PC-3 (cell line): ENCODE measurements around the gene GPRIN3. TPM values are rescaled to one million over a fixed set of nuclear protein-coding genes. Genes with fewer than 3 reads are reported as not detected.

Source experiments
- ATAC-seq: fragments of 200-7000 bp; cut with Tn5 transposase; 2 replicates; pipeline ENCODE4 v1.9.1; 2020; ENCODE audit warnings: mild to moderate bottlenecking, moderate library complexity
- BruUV-seq: library from RNA; stranded (reverse); fragments of 400-500 nt; replicated peaks from 2 replicates; lab custom pipeline; 2021; lab: Mats Ljungman, UMichigan
- CTCF ChIA-PET: fragments of 300-600 bp; sonication (Branson Sonifier 250); formaldehyde crosslinking; loops from one replicate; lab custom pipeline; 2022; ENCODE audit warnings: antibody characterized with exemption; lab: Charles Lee
- POLR2A ChIA-PET: fragments of 300-600 bp; sonication (Branson Sonifier 250); formaldehyde crosslinking; loops from one replicate; lab custom pipeline; 2022; ENCODE audit warnings: antibody characterized with exemption; ENCODE audit not compliant: unreplicated experiment; lab: Charles Lee
- DNase-seq: peaks from one replicate; pipeline ENCODE4 v3.0.0-alpha.2; 2015
- H2AFZ ChIP-seq: fragments of 300-600 bp; sonication (generic); 2 replicates; pipeline ENCODE4 v1.6.0; 2016; ENCODE audit warnings: antibody characterized with exemption, low read length
- H3F3A ChIP-seq: fragments of 300-600 bp; sonication (generic); one replicate; pipeline ENCODE4 v1.6.0; 2017; ENCODE audit warnings: antibody characterized with exemption, low read length, control low read depth, mild to moderate bottlenecking; ENCODE audit not compliant: unreplicated experiment
- H3K27ac ChIP-seq: fragments of 300-600 bp; sonication (generic); 2 replicates; pipeline ENCODE4 v1.5.1; 2016; ENCODE audit warnings: mild to moderate bottlenecking, low read length
- H3K27me3 ChIP-seq: fragments of 300-600 bp; sonication (generic); 2 replicates; pipeline ENCODE4 v1.6.1; 2016; ENCODE audit warnings: low read length, mixed read lengths
- H3K36me3 ChIP-seq: fragments of 300-600 bp; sonication (generic); 2 replicates; pipeline ENCODE4 v1.6.1; 2016; ENCODE audit warnings: low read depth, mixed run types, low read length, mixed read lengths
- H3K4me1 ChIP-seq: fragments of 300-600 bp; sonication (generic); 2 replicates; pipeline ENCODE4 v1.5.1; 2016; ENCODE audit warnings: low read length; ENCODE audit not compliant: insufficient read depth
- H3K4me2 ChIP-seq: fragments of 300-600 bp; sonication (generic); 2 replicates; pipeline ENCODE4 v1.6.0; 2016; ENCODE audit warnings: low read length
- H3K4me3 ChIP-seq: fragments of 300-600 bp; sonication (generic); 2 replicates; pipeline ENCODE4 v1.5.1; 2016; ENCODE audit warnings: mild to moderate bottlenecking, low read length, mixed read lengths
- H3K79me2 ChIP-seq: fragments of 300-600 bp; sonication (generic); 2 replicates; pipeline ENCODE4 v1.6.1; 2017; ENCODE audit warnings: low read length, mixed read lengths
- H3K9ac ChIP-seq: fragments of 300-600 bp; sonication (generic); 2 replicates; pipeline ENCODE4 v1.6.0; 2016; ENCODE audit warnings: mild to moderate bottlenecking, low read length
- H3K9me2 ChIP-seq: fragments of 300-600 bp; sonication (generic); replicated peaks from 2 replicates; pipeline ENCODE4 v1.6.1; 2016; ENCODE audit warnings: mixed run types, low read length, mixed read lengths
- H3K9me3 ChIP-seq: fragments of 300-600 bp; sonication (generic); 2 replicates; pipeline ENCODE4 v1.6.1; 2016; ENCODE audit warnings: low read length, mixed read lengths
- H4K20me1 ChIP-seq: fragments of 300-600 bp; sonication (generic); 2 replicates; pipeline ENCODE4 v1.6.1; 2016; ENCODE audit warnings: low read length, mixed read lengths
- CTCF ChIP-seq: fragments of 300-600 bp; sonication (generic); conservative IDR thresholded peaks from 2 replicates; pipeline ENCODE4 v1.5.1; 2017; ENCODE audit warnings: antibody characterized with exemption, low read depth, mild to moderate bottlenecking, low read length
- EZH2 ChIP-seq: fragments of 300-600 bp; sonication (generic); IDR thresholded peaks from one replicate; pipeline ENCODE4 v1.6.1; 2017; ENCODE audit warnings: antibody characterized with exemption, mild to moderate bottlenecking, low read length; ENCODE audit not compliant: unreplicated experiment
- EZH2phosphoT487 ChIP-seq: fragments of 300-600 bp; sonication (generic); IDR thresholded peaks from 2 replicates; pipeline ENCODE4 v1.6.1; 2018; ENCODE audit warnings: mild to moderate bottlenecking, antibody characterized with exemption, low read length, borderline replicate concordance
- intact Hi-C: fragments of 100-400 bp; cut with micrococcal nuclease; formaldehyde crosslinking; loops from 2 replicates; pipeline ENCODE4 v1.9.0; 2023
- total RNA-seq: library from RNA; depleted of rRNA; stranded (reverse); fragments of >200 nt; gene quantifications from 2 replicates; pipeline ENCODE4 v1.2.3, GENCODE V29; 2014

GPRIN3 gene
- total RNA-seq, 1 experiment from 2014 or later: not detected

GRCh38 chr4:89301902-89302301 is 5.7 kb downstream of the GPRIN3 start:
- no peaks in the 10 kb centered on the region for H3K79me2 ChIP-seq
- DNase-seq (no peak), ATAC-seq (no peak)
- no peaks in the 10 kb centered on the region for H4K20me1 ChIP-seq
- peaks cover 70% of the 10 kb centered on the region for H3K27me3 ChIP-seq
- no peaks in the 10 kb centered on the region for H3F3A ChIP-seq
- TF ChIP-seq EZH2 (no peak), EZH2phosphoT487 (no peak), CTCF (no peak)
- no TSS peak for BruUV-seq
- H3K4me3 ChIP-seq: no peak overlapping the region
- H3K9ac ChIP-seq: no peak overlapping the region
- H3K36me3 ChIP-seq: no peaks in the 10 kb centered on the region
- H3K9me3 ChIP-seq: no peaks in the 10 kb centered on the region
- no peak overlapping the region for H3K4me2 ChIP-seq
- H3K9me2 ChIP-seq: no peaks in the 10 kb centered on the region
- no peaks in the 10 kb centered on the region for H3K4me1 ChIP-seq
- CTCF ChIA-PET: no interaction called here
- POLR2A ChIA-PET: no interaction called here
- no peak overlapping the region for H2AFZ ChIP-seq
- no peak overlapping the region for H3K27ac ChIP-seq
- intact Hi-C loops: no loop called here

DNA sequence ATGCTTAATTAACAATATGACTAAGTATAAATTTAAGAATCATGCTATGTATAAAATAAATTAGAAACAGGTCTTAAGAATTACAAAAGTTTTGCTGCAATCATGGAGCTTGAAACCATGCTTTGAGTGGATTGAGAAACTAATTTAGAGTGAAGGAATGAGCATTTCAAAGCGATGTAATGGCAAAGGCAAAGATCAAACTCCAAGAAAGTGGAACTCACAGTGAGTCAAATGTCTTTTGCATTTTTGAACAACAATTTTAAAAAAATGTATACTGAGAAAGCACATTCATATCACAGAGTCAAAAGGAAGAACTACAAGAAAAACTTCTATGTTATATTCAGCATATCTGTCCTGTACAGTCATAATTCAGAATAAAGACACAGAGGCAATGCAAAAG is 6.6 kb downstream of the GPRIN3 start:
- ATAC-seq (no peak), DNase-seq (no peak)
- intact Hi-C loops: no loop called here
- H3K27ac ChIP-seq: no peak overlapping the region
- no peaks in the 10 kb centered on the region for H3K36me3 ChIP-seq
- H3K79me2 ChIP-seq: no peaks in the 10 kb centered on the region
- H3K9me2 ChIP-seq: no peaks in the 10 kb centered on the region
- no peak overlapping the region for H3K4me2 ChIP-seq
- no peaks in the 10 kb centered on the region for H3F3A ChIP-seq
- ChIA-PET POLR2A (interaction anchor here (0.7 kb wide), 1 partner anchor 138 kb away, joined by 3 read pairs; no protein-coding TSS in a partner anchor), CTCF (no interaction called here)
- BruUV-seq: no TSS peak
- H3K4me3 ChIP-seq: no peak overlapping the region
- peaks cover 70% of the 10 kb centered on the region for H3K27me3 ChIP-seq
- no peak overlapping the region for H3K9ac ChIP-seq
- H2AFZ ChIP-seq: no peak overlapping the region
- H4K20me1 ChIP-seq: no peaks in the 10 kb centered on the region
- no peaks in the 10 kb centered on the region for H3K4me1 ChIP-seq
- no peak for TF ChIP-seq EZH2
- TF ChIP-seq CTCF: no peak
- TF ChIP-seq EZH2phosphoT487: no peak
- no peaks in the 10 kb centered on the region for H3K9me3 ChIP-seq

- DNase-seq: no peak
- Histone ChIP-seq H3K79me2 (no peaks in the 10 kb centered on the region), H3K27ac (no peak overlapping the region), H4K20me1 (no peaks in the 10 kb centered on the region), H2AFZ (no peak overlapping the region), H3K4me1 (no peaks in the 10 kb centered on the region), H3K4me3 (no peak overlapping the region), H3F3A (no peaks in the 10 kb centered on the region), H3K9me2 (no peaks in the 10 kb centered on the region), H3K27me3 (peaks cover 66% of the 10 kb centered on the region), H3K9me3 (no peaks in the 10 kb centered on the region), H3K36me3 (no peaks in the 10 kb centered on the region), H3K9ac (no peak overlapping the region), H3K4me2 (no peak overlapping the region)
- no TSS peak for BruUV-seq
- TF ChIP-seq EZH2phosphoT487: no peak
- TF ChIP-seq CTCF: no peak
- no peak for TF ChIP-seq EZH2
- ChIA-PET POLR2A (interaction anchor here (0.7 kb wide), 1 partner anchor 138 kb away, joined by 3 read pairs; no protein-coding TSS in a partner anchor), CTCF (no interaction called here)
- no peak for ATAC-seq
- intact Hi-C loops: no loop called here
Measured at GRCh38 chr4:89300499-89300898, 7.1 kb downstream of the GPRIN3 start.
